Glomerular visceral epithelial cell (primary cell): Measurements from ENCODE around the gene SLC10A4.

Experiments
- DNase-seq: peaks from one replicate; pipeline ENCODE4 v3.0.0-alpha.2; 2016; ENCODE audit errors: extremely low spot score

The SLC10A4 gene

DNA sequence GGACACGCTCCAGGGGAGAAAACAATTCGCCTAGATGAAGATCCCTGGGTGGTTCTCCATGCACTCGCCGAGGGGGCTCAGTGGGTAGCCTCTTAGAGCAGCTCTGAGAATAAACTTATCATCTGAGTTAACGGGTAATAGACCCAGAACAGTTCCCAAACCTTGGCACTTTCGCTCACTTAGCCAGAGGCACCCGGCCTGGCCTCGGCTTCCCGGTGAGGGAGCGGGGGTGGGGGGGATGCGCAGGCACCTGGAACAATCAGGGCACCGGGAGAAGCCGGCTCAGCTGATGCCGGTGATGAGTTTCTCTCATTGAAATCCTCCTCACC is 6.5 kb downstream of the SLC10A4 start:
- DNase-seq = no peak

DNA sequence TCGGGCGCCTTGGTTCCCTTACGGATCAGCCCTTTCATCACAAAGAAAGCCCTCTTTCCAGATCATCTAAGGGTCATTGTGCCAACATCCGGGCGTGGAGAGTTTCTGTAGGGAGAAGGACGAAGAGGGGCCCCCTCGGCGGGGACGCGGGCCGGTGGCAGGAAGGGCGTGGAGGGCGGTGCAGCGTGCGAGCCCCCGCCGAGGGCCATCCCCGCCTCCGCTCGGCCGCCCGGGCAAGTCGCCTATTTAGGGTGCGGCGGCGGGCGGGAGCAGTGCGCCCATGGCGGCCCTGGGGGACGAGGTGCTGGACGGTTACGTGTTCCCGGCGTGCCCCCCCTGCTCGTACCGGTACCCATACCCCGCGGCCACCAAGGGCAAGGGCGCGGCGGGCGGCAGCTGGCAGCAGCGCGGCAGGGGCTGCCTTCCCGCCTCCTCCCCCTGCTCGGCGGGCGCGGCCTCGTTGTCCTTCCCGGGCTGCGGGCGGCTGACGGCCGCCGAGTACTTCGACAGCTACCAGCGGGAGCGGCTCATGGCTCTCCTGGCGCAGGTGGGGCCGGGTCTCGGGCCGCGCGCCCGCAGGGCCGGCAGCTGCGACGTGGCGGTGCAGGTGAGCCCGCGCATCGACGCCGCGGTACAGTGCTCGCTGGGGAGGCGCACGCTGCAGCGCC is 7.0 kb downstream of the SLC10A4 start, which contains the start of gene ZAR1:
TSS of gene ZAR1 (plus strand) at position 241 of the 668 bp plus-strand sequence. CDS start at position 281, 40 bp downstream.
- no peak for DNase-seq

DNA sequence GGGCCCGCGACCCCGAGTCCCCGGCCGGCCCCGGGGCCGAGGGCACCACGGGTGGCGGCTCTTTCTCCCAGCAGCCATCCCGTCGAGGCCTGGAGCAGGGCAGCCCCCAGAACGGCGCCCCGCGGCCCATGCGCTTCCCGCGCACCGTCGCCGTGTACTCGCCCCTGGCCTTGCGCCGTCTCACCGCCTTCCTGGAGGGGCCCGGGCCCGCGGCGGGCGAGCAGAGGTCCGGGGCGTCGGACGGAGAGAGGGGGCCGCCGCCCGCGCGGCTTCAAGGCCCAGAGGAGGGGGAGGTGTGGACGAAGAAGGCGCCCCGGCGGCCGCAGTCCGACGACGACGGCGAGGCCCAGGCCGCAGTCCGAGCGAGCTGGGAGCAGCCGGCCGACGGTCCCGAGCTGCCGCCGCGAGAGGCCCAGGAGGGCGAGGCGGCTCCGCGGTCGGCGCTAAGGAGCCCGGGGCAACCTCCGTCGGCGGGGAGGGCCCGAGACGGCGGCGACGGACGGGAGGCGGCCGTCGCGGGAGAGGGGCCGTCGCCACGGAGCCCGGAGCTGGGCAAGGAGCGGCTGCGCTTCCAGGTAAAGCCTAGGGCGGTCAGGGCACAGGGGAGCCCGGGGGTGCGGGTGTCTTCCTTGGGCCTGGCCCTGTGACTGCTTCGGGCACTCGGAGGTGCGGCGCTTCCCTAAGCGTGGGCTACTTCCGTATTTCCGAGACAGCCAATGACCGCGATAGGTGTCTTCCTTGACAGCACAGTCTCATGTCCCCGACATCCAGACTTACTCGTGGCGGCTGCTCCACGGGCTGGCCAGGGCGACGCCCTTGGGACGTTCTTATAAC is 7.8 kb downstream of the SLC10A4 start:
- DNase-seq = no peak

GRCh38 chr4:48491514-48492176 is 8.5 kb downstream of the SLC10A4 start:
- no peak for DNase-seq

- DNase-seq = no peak
Observed at GRCh38 chr4:48493452-48494100, 10.4 kb downstream of the SLC10A4 start.

DNA sequence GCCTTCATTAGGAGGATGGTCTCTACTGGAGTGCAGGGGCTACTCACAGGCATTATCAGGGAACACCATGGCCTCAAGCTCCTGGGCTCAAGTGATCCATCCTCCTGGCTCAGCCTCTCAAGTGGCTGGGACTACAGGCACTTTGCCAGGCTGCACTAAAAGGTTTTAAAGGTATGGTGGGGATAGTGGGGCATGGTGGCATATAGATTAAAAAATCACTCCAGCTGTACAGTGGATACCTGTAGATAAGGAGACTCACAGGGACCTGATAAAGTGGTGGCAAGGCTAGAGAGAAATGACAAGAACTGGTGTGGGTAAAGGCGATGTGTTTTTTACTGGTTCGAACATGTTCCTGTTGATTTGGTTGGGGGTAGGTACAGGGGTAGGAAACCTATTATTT is 12.8 kb downstream of the SLC10A4 start:
- no peak for DNase-seq

GRCh38 chr4:48498895-48499294 is 15.8 kb downstream of the SLC10A4 start:
- no peak for DNase-seq

GRCh38 chr4:48499551-48500066 is 16.5 kb downstream of the SLC10A4 start:
- no peak for DNase-seq

DNA sequence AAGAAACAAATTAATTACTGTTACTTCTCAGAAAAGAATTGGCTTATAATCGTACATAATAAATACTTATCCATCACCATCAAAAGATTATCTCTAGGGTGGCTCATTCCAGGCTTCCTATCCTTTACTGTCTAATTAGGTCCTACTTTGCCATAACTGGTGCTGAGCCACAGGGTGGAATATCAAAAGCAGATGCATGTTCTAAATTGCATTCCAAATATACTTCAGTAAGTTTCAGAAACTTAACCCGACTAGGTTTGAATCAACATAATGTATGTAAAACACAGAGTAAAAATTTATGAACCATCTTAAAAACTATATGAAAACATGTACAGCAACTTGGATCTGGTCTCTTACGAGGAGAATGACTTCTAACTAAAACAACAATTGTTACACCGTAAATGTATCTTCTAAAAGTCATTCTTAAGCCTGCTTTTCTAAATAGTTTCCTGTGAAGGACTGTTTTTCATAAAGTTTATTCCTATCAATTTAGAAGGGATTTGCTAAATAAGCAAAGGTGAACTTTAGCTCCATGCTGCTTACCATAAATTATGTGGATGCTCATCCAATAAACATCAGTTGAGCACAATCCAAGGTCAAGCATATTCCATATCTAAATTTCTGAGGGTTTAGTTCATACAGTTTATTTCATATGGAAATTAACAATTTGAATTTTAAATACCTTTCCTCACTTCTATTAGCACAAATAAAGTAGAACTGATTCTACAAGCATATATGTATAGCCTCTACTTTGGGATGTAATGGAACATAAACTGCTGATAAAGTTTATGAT is 20.3 kb downstream of the SLC10A4 start:
- DNase-seq = no peak

DNA sequence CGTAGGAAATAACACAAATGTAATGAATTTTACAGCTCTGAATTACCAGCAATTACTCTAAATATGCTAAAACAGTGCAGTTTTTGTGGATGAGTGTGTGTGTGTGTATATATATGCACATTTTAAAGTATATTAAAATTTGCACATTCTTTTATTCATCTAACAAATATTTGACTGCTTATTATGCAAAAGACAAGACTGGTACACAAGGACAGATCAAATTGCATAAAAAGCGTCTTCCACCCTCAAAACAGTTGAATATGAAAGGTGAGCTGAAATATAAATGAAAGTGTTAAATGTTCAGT is 20.8 kb downstream of the SLC10A4 start:
- DNase-seq = no peak

GRCh38 chr4:48504352-48504751 is 21.2 kb downstream of the SLC10A4 start:
- DNase-seq = no peak

DNA sequence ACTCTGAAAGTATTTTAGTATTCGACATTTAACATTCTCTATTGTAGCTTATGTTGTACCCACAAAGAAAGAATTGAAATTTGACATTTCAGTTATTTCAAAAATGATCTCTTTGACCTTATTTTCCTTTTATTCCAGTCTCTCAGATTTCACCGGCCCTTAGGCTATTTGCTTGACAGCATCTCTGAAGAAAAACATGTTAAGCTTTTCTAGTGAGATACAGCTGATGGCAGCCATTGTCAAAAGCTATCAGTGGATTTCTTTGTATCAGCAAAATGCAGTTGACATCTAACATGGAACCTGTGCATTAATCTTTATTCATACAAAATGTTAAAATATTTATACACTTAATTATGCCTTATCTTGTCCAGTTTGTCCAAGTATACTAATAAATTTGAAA is 23.6 kb downstream of the SLC10A4 start:
- no peak for DNase-seq

- no peak for DNase-seq
Observed at GRCh38 chr4:48509543-48509942, 26.4 kb downstream of the SLC10A4 start.

- no peak for DNase-seq
Observed at GRCh38 chr4:48518143-48518542, 35.0 kb downstream of the SLC10A4 start.

GRCh38 chr4:48526406-48526805 is 43.3 kb downstream of the SLC10A4 start:
- DNase-seq = no peak

DNA sequence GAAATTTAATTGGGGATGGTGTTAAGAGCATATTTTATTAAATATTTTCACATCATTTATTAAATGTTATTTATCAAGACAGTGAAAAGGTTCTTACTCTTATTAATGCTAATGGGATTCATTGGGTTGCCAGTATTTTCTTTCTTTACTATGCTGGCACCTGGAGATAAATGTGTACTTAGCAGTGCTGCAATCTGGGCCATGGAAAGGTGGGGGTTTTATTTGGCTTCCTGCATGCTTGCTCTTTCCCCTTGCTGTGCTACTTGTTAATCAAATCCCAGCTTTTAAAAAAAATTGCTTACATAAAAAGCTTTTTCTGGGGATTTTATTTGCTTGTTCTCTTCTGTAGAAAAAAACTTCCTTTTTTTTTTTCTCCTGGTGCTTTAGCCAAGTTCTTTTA is 55.2 kb downstream of the SLC10A4 start:
- no peak for DNase-seq
